Calu3 (cell line): ENCODE measurements around the gene SYDE2. TPM values are rescaled to one million over a fixed set of nuclear protein-coding genes. Genes with fewer than 3 reads are reported as not detected.
"Not testable (repeated sequence)": the region's sequence is repeated elsewhere in the genome, so short reads cannot be mapped to it uniquely, and the experiment has no call there.

Experiments
- BruUV-seq: library from RNA; stranded (reverse); fragments of 400-500 nt; replicated peaks from 2 replicates; lab custom pipeline; 2021; lab: Mats Ljungman, UMichigan
- CTCF ChIA-PET: fragments of 300-600 bp; sonication (Branson Sonifier 250); formaldehyde crosslinking; loops from one replicate; lab custom pipeline; 2022; ENCODE audit warnings: antibody characterized with exemption; lab: Charles Lee
- DNase-seq: peaks from one replicate; pipeline ENCODE4 v3.0.0; 2022
- H3K27ac Mint-ChIP-seq: one replicate; pipeline ENCODE4 v1.8.0; 2022; ENCODE audit warnings: mixed read lengths; ENCODE audit not compliant: unreplicated experiment
- H3K27me3 Mint-ChIP-seq: one replicate; pipeline ENCODE4 v1.8.0; 2022; ENCODE audit warnings: mixed read lengths; ENCODE audit not compliant: unreplicated experiment
- H3K36me3 Mint-ChIP-seq: one replicate; pipeline ENCODE4 v1.8.0; 2022; ENCODE audit warnings: mild to moderate bottlenecking, moderate library complexity, mixed read lengths; ENCODE audit not compliant: insufficient read depth, unreplicated experiment
- H3K4me1 Mint-ChIP-seq: one replicate; pipeline ENCODE4 v1.8.0; 2022; ENCODE audit warnings: mild to moderate bottlenecking, low read depth, mixed read lengths; ENCODE audit not compliant: unreplicated experiment
- H3K4me3 Mint-ChIP-seq: one replicate; pipeline ENCODE4 v1.8.0; 2022; ENCODE audit warnings: mild to moderate bottlenecking, low read depth, moderate library complexity, mixed read lengths; ENCODE audit not compliant: unreplicated experiment
- H3K9me3 Mint-ChIP-seq: one replicate; pipeline ENCODE4 v1.8.0; 2022; ENCODE audit warnings: low read depth, mixed read lengths; ENCODE audit not compliant: unreplicated experiment
- CTCF ChIP-seq: fragments of 200-600 bp; IDR thresholded peaks from one replicate; pipeline ENCODE4 v1.8.0; 2022; ENCODE audit warnings: antibody characterized with exemption; ENCODE audit not compliant: unreplicated experiment
- intact Hi-C: fragments of 100-400 bp; cut with micrococcal nuclease; formaldehyde crosslinking; loops from one replicate; pipeline ENCODE4 v1.10.0; 2022; ENCODE audit not compliant: unreplicated experiment
- total RNA-seq: library from RNA; stranded (reverse); gene quantifications from 2 replicates; pipeline ENCODE4 v1.2.3, GENCODE V29; 2022

The SYDE2 gene
- total RNA-seq, 1 experiment from 2014 or later = 10.4 TPM

- Mint-ChIP-seq H3K36me3 (no peaks in the 10 kb centered on the region), H3K4me3 (no peak overlapping the region), H3K27me3 (no peaks in the 10 kb centered on the region), H3K9me3 (no peaks in the 10 kb centered on the region), H3K4me1 (peaks cover 36% of the 10 kb centered on the region), H3K27ac (no peak overlapping the region)
- DNase-seq = no peak
- CTCF ChIA-PET = no interaction called here
- TF ChIP-seq CTCF = peak; percentile 18
- BruUV-seq = no TSS peak
- intact Hi-C loops = no loop called here
Observed at GRCh38 chr1:85146972-85147359, 53.9 kb downstream of the SYDE2 start.

- H3K27ac Mint-ChIP-seq, H3K27me3 Mint-ChIP-seq, BruUV-seq, H3K4me3 Mint-ChIP-seq, CTCF ChIA-PET, H3K36me3 Mint-ChIP-seq, H3K9me3 Mint-ChIP-seq, DNase-seq, intact Hi-C loops: not testable (repeated sequence)
- peaks cover 36% of the 10 kb centered on the region for H3K4me1 Mint-ChIP-seq
Observed at GRCh38 chr1:85146298-85146971, 54.4 kb downstream of the SYDE2 start.

GRCh38 chr1:85144351-85144750 is 56.5 kb downstream of the SYDE2 start:
- Mint-ChIP-seq H3K4me3 (no peak overlapping the region), H3K4me1 (peaks cover 36% of the 10 kb centered on the region), H3K36me3 (no peaks in the 10 kb centered on the region), H3K27me3 (no peaks in the 10 kb centered on the region), H3K9me3 (no peaks in the 10 kb centered on the region), H3K27ac (no peak overlapping the region)
- TF ChIP-seq CTCF = no peak
- intact Hi-C loops = no loop called here
- DNase-seq = peak; percentile 31
- CTCF ChIA-PET = interaction anchor here (1.1 to 1.2 kb wide), 2 partner anchors 35 to 200 kb away, joined by 3 read pairs; no protein-coding TSS in a partner anchor
- no TSS peak for BruUV-seq

- CTCF ChIA-PET = interaction anchor here (0.6 to 0.7 kb wide), 2 partner anchors 49 to 189 kb away, joined by 3 read pairs; no protein-coding TSS in a partner anchor
- no peak for DNase-seq
- H3K27me3 Mint-ChIP-seq = no peaks in the 10 kb centered on the region
- no TSS peak for BruUV-seq
- H3K9me3 Mint-ChIP-seq = no peaks in the 10 kb centered on the region
- no peak overlapping the region for H3K4me3 Mint-ChIP-seq
- no peak overlapping the region for H3K27ac Mint-ChIP-seq
- TF ChIP-seq CTCF = no peak
- H3K4me1 Mint-ChIP-seq = peaks cover 36% of the 10 kb centered on the region
- intact Hi-C loops = no loop called here
- no peaks in the 10 kb centered on the region for H3K36me3 Mint-ChIP-seq
Observed at GRCh38 chr1:85142753-85143152, 58.1 kb downstream of the SYDE2 start.

GRCh38 chr1:85138439-85138838 is 62.4 kb downstream of the SYDE2 start:
- DNase-seq, H3K27ac Mint-ChIP-seq, H3K9me3 Mint-ChIP-seq, intact Hi-C loops, BruUV-seq, H3K36me3 Mint-ChIP-seq, H3K4me3 Mint-ChIP-seq, H3K27me3 Mint-ChIP-seq, H3K4me1 Mint-ChIP-seq: not testable (repeated sequence)
- CTCF ChIA-PET = interaction anchor here (1.2 to 1.7 kb wide), 2 partner anchors 102 to 194 kb away, joined by 4 to 5 read pairs; no protein-coding TSS in a partner anchor
